Psoas muscle (tissue), 8 donors: ENCODE measurements around the gene PYCARD. TPM values are rescaled to one million over a fixed set of nuclear protein-coding genes. Genes with fewer than 3 reads are reported as not detected.

Experiments
- ATAC-seq, 4 donors: fragments of 200-7000 bp; cut with Tn5 transposase; one replicate each; pipeline ENCODE4 v1.9.1; 2020; ENCODE audit warnings: moderate library complexity in 3 of 4, mild to moderate bottlenecking in 2 of 4
- DNase-seq, 2 donors: peaks; one replicate each; pipeline ENCODE4 v3.0.0-alpha.2; 2020
- H3K27ac ChIP-seq: fragments of 200-600 bp; one replicate; pipeline ENCODE4 v1.8.0; 2022
- H3K27me3 ChIP-seq, 3 donors: fragments of 200-600 bp in 1 of 3; one replicate each; pipeline versions ENCODE4 v1.6.1 to v1.8.0; 2013 to 2022; ENCODE audit warnings: low read length in 2 of 3, mild to moderate bottlenecking in 2 of 3, moderate library complexity in 1 of 3; ENCODE audit not compliant: insufficient read depth in 3 of 3
- H3K36me3 ChIP-seq, 2 donors: fragments of 200-600 bp in 1 of 2; one replicate each; pipeline versions ENCODE4 v1.6.1 to v1.8.0; 2013 to 2022; ENCODE audit warnings: low read depth in 1 of 2, mild to moderate bottlenecking in 1 of 2, moderate library complexity in 1 of 2; ENCODE audit not compliant: insufficient read depth in 1 of 2
- H3K4me1 ChIP-seq: fragments of 200-600 bp; one replicate; pipeline ENCODE4 v1.8.0; 2022
- H3K4me3 ChIP-seq: fragments of 200-600 bp; one replicate; pipeline ENCODE4 v1.8.0; 2022; ENCODE audit warnings: mild to moderate bottlenecking
- H3K9me3 ChIP-seq: fragments of 200-600 bp; one replicate; pipeline ENCODE4 v1.8.0; 2022
- WGBS, 3 donors: extraction: QIAGEN DNeasy Blood & Tissue Kit; methylation state at CpG; one replicate each; pipeline versions ENCODE4 v1.1.6 to v1.1.7; 2013; 5-methylcytosine and 5-hydroxymethylcytosine counted together
- intact Hi-C, 2 donors: fragments of 100-400 bp; cut with DNase I; formaldehyde crosslinking; loops; one replicate each; pipeline versions ENCODE4 v1.11.0 to v1.14.2; 2022
- polyA plus RNA-seq, 3 donors: library from polyadenylated mRNA; stranded (reverse); fragments of 200-250 nt; gene quantifications; one replicate each; pipeline ENCODE4 v1.2.3, GENCODE V29; 2013
- total RNA-seq, 4 donors: library from RNA; stranded (reverse); fragmentation: NEBNext Ultra II Directional in 2 of 4; extraction: Animal tissue kit (Norgen Biotek cat#: 25700) in 2 of 4; gene quantifications; one replicate each; pipeline versions ENCODE4 v1.2.1 to v1.2.4, GENCODE V29; 2021 to 2023
- TF ChIP-seq, protein P1 (sequence below): fragments of 200-600 bp; IDR thresholded peaks from one replicate; pipeline ENCODE4 v1.8.0; 2022; ENCODE audit warnings: antibody characterized with exemption
- donor health status: healthy with polysubstance abuse.
- donor health status: DM: no; HTN: no; CAD: no; lungs with moderate emphysema.
- donor health status: Bipolar disorder and iron deficiency.
- donor health status: healthy.
- donor health status: DM: yes; HTN: yes; CAD: no.
- donor health status: DM: no; HTN: no; CAD: no.
- donor health status: DM: no; HTN: no; CAD: no.
- donor health status: DM: yes; HTN: yes; CAD: no.

The PYCARD gene
- total and polyA plus RNA-seq, 7 donors = 2.1 to 4.9 (median 3.1) TPM

DNA sequence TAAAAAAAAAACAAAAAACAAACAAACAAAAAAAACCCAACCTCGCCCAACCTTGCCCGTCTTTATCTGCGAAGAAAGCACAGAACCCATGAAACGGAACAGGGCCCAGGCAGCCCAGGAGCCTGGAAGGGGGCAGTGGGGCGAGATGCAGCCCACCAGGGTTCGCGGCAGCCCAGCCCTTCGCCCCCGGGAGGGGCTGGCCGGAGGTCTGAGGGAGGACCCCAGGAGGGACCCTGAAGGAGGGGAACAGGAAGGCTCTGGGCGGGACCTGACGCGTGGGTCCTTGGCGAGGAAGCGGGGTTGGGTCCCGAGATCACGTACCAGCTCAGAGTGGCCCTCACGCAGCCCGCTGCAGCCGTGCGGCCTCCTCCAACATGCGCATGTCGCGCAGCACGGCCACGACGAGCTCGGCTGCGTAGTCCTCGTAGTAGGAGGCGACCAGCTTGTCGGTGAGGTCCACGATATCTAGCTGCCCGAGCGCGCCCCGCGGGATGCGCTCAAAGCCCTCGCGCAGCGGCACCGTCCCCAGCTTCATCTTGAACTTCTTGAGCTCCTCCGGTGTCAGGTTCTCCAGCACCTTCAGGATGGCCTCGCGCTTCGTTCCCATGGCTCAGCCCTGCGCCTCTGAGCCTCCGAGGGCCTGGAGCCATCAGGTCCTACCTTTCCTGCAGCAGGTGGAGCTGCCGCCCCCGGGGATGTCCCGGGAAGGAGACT is 14.0 kb upstream of the PYCARD start, which contains the start of gene PYDC1:
Gene PYDC1 (minus strand): TSS at position 714 of the 714 bp plus-strand sequence. CDS start 107 bp downstream, at position 607.
- H3K4me1 ChIP-seq = peaks cover 52% of the 10 kb centered on the region
- ATAC-seq (no peak), DNase-seq (no peak)
- H3K9me3 ChIP-seq = no peaks in the 10 kb centered on the region
- intact Hi-C loops = loop anchor here (5.0 to 10.0 kb wide), 4 partner anchors 34 to 238 kb away; partner anchors contain the start of genes ARMC5 (in 1 of the 2), FUS (in 1 of the 2) and ZNF843 (in 1 of the 2)
- H3K36me3 ChIP-seq = peaks cover 0 to 30% of the 10 kb centered on the region in 2 donors
- H3K4me3 ChIP-seq = peak within 1 kb of the TSS; percentile 89
- H3K27ac ChIP-seq = peak within 1 kb of the TSS; percentile 99
- TF ChIP-seq, protein P1, sequence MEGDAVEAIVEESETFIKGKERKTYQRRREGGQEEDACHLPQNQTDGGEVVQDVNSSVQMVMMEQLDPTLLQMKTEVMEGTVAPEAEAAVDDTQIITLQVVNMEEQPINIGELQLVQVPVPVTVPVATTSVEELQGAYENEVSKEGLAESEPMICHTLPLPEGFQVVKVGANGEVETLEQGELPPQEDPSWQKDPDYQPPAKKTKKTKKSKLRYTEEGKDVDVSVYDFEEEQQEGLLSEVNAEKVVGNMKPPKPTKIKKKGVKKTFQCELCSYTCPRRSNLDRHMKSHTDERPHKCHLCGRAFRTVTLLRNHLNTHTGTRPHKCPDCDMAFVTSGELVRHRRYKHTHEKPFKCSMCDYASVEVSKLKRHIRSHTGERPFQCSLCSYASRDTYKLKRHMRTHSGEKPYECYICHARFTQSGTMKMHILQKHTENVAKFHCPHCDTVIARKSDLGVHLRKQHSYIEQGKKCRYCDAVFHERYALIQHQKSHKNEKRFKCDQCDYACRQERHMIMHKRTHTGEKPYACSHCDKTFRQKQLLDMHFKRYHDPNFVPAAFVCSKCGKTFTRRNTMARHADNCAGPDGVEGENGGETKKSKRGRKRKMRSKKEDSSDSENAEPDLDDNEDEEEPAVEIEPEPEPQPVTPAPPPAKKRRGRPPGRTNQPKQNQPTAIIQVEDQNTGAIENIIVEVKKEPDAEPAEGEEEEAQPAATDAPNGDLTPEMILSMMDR = no peak
- H3K27me3 ChIP-seq = no peaks in the 10 kb centered on the region
- WGBS, 3 donors = 47 to 66% (median 53%) methylated on average over 50 to 52 of the region's 52 CpGs

DNA sequence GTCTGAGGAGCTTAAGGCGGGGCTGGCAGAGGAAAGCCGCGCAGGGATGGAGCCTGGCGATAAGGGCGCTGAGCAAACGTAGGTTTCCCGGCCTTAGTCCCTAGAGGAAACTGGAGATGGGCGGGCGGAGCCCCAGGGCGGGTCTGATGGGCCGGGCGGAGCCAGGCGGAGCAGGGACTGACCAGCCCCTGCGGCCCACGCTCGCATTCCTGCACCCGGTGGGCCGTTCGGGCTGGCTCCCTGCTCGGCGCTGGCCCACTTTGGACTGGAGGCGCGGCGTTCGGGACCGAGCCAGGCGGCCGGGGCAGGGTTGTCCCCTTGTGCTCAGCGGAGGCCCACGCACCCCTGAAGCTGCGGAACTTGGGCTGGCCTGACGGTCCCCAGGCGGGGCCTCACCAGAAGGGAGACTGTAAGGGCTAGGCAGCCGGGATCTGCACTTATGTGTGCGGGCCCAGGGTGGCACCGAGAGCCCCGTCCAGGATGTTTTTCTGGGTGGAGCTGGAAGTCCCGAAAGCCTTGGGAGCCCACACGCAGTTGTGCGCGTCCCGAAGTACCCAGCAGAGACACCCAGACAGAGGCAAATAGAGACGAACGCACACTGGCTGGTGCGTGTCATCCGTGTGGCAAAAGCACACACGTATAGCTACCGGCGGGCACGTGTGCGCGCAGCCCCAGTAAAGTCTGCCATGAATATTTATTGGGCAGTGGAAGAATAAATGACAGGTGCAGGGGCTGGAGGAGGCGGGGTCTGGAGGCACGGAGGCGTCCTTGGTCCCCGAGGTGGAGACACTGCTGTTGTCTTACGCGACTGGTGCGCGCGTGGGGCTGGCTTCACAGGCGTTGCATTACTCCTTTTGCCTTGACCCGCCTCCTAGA is 13.0 kb upstream of the PYCARD start:
- no peaks in the 10 kb centered on the region for H3K27me3 ChIP-seq
- H3K9me3 ChIP-seq = no peaks in the 10 kb centered on the region
- DNase-seq = peak; percentile 76 to 89
- H3K4me3 ChIP-seq = peak overlapping the region; percentile 89
- peaks cover 0 to 25% of the 10 kb centered on the region in 2 donors for H3K36me3 ChIP-seq
- WGBS, 3 donors = 1 to 2% (median 1%) methylated on average over 34 to 63 of the region's 63 CpGs
- peak; percentile 68 to 76 (median 73) for ATAC-seq
- TF ChIP-seq, protein P1 = no peak
- peak overlapping the region; percentile 99 for H3K27ac ChIP-seq
- H3K4me1 ChIP-seq = peaks cover 52% of the 10 kb centered on the region
- intact Hi-C loops = loop anchor here (5.0 to 10.0 kb wide), 4 partner anchors 33 to 239 kb away; partner anchors contain the start of genes ARMC5 (in 1 of the 2), FUS (in 1 of the 2) and ZNF843 (in 1 of the 2)

DNA sequence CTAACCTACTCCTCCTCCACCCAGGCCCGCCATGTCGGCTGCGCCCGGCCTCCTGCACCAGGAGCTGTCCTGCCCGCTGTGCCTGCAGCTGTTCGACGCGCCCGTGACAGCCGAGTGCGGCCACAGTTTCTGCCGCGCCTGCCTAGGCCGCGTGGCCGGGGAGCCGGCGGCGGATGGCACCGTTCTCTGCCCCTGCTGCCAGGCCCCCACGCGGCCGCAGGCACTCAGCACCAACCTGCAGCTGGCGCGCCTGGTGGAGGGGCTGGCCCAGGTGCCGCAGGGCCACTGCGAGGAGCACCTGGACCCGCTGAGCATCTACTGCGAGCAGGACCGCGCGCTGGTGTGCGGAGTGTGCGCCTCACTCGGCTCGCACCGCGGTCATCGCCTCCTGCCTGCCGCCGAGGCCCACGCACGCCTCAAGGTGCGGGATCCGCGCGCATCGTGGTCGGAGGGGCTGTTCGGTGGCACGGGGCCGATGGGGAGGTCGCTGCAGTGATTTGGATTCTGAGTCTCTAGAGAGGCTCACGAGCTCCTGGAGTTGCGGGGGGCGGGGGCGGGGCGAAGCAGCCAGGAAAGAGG is 12.2 kb upstream of the PYCARD start:
- intact Hi-C loops = loop anchor here (5.0 to 10.0 kb wide), 4 partner anchors 32 to 240 kb away; partner anchors contain the start of genes ARMC5 (in 1 of the 2), FUS (in 1 of the 2) and ZNF843 (in 1 of the 2)
- Histone ChIP-seq H3K4me1 (peaks cover 49% of the 10 kb centered on the region), H3K36me3 (peaks cover 0 to 20% of the 10 kb centered on the region in 2 donors), H3K27ac (peak overlapping the region; percentile 99), H3K4me3 (peak overlapping the region; percentile 89), H3K27me3 (no peaks in the 10 kb centered on the region), H3K9me3 (no peaks in the 10 kb centered on the region)
- WGBS, 3 donors = 2 to 4% (median 4%) methylated on average over 49 to 58 of the region's 58 CpGs
- TF ChIP-seq, protein P1 = no peak
- DNase-seq (peak; percentile 40 to 65), ATAC-seq (peak; percentile 21 to 52 (median 41))
